Right forelimb (tissue), 1 donor: ENCODE data around the gene ITPR2.
"Not testable (repeated sequence)": the region's sequence is repeated elsewhere in the genome, so short reads cannot be mapped to it uniquely, and the experiment has no call there.

ENCODE experiments used
- DNase-seq: peaks from one replicate; pipeline ENCODE4 v3.0.0-alpha.2; 2018

Gene ITPR2

DNA sequence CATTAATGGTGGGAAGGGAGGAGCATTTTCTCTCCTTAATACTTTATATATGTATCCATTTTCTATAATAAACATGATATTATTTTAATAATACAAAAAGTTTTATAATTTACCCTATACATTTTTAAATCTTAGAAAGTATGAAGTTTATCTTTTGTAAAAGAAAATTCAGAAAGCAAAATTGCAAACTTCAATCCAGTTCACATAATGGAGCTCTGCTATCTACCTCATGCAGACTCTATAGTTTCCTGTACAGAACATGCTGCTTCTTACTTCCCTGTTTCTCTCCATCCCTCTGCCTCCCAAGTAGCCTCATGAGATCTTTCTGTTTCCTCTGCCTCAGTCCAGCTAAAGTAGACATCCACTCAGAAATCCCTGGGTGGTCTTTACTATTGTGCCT, 402.4 kb downstream of the ITPR2 start:
- not testable (repeated sequence) for DNase-seq

DNA sequence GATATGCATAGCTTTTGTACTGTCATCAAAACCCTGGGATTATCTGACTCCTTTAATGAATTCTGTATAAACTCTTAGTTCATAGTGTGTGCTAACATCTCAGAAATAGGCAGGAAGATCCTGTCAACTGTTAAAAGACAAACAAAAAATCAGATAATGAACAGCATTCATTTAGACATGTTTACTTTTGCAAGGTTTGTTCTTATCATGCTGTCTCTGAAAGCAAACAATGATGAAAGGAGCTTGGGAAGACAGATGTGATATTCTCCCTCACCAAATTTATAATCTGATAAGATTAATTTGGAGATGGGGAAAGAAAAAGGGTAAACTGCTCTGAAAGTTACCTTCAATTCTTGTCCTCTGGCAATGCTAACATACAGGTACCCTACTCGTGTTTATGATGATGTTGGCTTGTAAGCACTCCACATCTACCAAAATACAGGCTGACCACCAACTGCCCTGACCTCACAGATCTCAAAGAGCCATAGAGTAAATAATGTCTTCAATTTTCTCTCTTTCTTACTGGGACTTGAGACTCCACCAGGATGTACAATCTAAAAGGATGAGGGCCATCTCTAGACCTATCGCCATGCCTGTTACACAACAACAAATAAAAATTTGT, 403.8 kb downstream of the ITPR2 start:
- DNase-seq = no peak

DNA sequence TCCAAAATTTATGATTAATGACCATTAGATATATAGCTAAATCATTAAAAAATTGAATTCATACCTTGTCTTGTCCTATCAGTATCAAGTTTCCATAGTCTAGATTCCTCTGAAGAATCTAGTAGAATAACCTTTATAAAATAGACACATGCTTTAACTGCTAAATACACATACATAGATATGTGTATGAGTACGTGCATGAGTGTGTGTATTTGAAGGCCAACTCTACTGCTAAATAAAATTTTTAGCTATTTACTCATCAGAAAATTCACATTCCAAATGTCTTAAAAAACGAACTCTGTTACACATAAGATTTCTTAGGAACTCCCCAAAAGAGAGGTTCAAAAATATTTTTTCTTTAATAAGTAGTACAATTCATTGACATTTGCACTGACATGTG, 404.6 kb downstream of the ITPR2 start:
- no peak for DNase-seq

DNA sequence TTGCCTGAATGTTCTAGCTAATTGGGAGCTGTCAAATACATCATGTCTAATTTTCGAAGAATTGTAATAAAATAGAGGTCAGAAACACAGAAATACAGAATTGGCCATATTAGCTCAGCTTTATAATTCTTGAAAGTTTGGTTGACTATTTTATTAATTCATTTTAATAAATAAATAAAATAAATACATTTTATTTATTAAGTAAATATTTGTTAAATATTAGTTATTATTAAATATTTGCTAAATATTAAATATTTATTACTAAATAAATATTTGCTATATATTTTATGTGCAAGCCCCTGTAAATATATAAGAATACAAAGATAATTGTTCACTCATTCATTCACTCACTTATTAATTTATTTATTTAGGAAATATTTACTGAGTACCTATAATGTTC, 406.3 kb downstream of the ITPR2 start:
- no peak for DNase-seq

DNA sequence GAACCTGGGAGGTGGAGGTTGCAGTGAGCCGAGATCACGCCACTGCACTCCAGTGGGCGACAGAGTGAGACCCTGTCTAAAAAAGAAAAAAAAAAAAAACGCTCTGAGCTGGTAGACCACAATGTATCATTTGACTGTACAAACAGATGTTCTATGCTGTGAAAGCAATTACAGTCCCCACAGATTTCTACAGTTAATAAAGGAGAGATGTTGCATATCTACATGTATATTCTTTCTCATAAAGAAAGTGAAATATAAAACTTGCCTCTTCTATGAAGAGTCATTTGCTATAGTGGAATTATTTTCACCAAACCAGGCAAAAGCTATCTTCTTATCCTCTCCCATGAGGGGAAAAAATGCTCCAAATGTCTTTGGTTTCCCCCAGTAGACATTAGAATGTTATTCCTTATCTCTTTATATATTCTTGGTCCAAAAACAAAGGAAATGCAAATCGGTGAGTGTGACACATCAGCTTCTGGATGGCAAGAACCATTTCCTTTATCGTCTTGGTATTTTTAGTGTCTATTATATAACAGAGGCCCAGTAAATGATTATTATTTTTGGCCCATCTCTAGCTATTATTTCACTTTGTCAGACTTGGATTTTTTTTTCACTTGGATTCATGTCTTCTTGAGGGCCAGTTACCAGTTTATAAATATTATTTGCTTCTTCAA, 407.3 kb downstream of the ITPR2 start:
- no peak for DNase-seq

DNA sequence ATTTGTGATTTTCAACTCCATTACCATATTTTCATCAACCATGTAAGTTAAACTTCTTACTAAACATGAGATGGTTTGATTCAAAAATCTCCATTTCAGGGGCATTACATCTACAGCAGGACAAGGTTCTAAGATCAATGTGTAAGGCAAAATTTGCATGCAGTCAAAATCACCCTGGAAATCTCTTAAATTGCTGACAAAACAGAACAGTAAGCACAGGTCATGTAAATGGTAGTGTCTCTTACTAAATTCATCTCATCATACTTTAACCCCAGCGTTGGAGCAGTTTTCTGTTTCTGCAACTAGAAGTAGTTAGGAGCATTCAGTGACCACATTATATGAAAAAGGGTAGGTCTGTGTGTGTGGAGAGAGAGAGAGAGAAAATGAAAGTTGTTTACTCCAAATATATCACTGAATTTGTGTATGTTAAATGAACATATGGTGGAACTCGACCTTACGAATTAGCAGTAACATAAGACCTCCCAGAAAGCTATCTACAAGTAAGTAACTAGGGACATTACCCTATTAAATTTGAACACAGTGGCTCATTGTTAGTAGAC, 410.1 kb downstream of the ITPR2 start:
- DNase-seq = no peak

DNA sequence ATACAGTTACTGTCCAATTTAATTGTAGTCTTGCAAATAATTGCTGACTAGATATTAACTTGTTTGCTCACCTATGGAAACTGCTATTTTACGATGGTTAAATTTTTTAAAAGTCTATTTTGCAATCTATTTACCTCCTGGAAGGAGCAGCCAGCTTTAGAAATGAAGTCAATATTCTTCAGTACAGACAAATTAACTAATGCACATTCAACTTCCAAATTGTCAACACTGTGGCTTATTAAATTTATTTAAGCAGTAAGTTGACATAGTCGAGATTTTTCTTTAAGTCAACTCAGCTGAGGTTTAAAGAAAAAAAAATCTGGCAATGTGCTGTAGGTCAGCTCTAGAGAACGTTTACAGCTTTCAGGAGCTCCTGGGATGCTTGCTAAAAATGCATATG, 416.4 kb downstream of the ITPR2 start:
- no peak for DNase-seq

DNA sequence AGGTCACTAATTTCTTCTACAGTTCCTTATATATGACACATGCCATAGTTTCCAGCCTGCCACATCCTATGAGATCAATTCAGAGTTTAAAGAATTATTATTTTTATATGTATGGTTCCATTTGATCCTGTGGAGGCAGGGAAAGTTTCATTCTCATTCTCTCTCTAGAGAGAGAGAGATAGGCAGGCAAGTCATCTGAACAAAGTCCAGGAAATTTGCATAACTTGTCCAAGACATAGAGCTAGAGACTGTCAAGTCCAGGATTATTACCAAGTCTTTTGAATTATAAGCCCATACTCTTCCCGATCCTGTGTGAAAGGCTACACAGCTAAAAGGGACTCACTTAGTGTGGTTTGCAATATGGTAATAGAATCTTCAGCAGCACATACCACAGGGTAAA, 422.3 kb downstream of the ITPR2 start:
- no peak for DNase-seq

DNA sequence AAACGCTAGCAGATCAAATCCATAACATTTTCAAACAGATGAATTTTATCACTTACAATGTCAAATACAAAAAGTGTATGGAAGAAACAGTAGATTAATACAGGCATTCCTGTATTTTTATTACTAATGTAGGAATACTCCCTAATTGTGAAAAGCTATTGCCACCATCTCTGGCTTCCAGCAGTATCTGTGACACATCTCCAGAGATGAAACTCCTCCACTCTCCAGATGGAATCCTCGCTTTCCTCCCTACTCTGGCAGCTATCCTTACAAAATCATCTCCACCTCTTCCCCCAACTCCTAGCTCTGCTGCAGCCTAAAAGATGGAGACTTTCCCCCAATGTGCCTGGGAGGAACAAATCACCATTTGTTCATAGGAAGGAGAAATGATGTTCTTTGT, 426.2 kb downstream of the ITPR2 start:
- DNase-seq = no peak

DNA sequence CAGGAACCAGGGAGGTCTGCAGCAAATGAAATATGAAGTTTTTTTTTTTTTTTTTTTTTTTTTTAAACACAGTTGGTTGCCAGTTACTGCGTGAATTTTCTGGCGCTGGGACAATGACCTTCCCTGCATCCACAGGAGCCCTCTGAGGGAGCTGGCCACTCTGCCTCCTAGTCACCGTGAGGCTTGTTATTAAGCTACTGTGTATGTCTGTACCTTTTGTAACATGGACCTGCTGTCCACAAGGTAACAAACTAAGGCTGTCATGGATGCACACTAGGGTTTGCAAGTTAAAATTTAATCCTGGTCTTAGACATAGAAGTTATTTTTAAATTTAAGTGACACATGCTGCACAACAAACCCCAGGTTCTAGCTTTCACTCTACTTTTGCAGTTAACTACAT, 426.6 kb downstream of the ITPR2 start:
- DNase-seq = no peak

DNA sequence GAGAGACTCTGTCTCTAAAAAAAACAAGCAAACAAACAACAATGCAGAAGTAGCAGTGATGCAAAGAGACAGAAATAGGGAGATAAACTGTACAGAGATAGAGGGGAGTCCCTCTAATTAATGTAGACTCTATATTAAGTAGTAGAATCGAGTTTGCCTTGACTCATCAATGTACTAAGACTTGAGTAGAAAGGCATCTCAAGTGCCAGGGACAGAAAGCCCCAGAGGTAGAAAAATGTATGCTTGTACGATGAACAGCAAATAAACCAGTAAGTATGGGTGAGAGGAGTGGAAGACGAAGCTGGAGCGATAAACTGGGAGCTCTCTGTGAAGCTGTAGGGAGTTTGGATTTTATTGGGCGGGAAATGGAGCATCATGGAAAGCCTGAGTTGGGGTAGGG, 429.4 kb downstream of the ITPR2 start:
- no peak for DNase-seq

DNA sequence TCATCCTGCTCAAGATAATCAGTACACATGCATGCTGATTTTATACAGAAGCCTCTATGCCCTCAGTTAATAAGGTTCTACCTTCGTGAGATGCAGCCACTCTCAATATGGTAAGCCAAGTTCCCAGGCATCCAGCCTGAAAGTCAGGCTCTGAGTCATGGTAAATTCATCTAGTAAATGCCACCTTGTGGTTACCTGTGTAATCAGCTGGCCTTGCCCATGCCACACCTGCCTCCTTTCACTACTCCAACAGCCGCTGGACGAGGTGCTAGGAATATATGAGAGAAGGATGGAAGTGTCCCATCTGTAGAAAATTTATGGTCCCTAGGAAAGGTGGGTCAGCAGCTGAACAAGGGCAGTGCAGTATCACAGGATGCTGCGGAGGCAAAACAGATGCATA, 430.3 kb downstream of the ITPR2 start:
- no peak for DNase-seq

DNA sequence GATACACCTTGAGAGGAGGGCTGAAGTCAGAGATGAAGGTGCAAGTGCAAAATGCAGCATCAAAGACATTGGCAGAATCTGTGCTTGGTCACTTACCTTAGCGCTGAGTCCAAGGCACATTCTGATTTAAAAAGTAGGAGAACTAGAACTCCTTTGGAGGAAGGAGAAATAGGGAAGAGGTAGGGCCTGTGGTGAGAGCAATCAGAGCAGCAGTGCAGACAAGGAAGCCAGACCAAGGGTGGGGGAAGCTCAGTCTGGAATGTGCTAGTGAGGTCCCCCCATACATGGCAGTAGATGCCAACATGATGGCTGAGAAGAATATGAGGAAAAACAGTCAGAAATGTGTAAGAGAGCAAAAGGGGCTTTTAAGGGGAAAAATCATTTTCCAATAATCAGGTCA, 431.1 kb downstream of the ITPR2 start:
- DNase-seq = no peak

DNA sequence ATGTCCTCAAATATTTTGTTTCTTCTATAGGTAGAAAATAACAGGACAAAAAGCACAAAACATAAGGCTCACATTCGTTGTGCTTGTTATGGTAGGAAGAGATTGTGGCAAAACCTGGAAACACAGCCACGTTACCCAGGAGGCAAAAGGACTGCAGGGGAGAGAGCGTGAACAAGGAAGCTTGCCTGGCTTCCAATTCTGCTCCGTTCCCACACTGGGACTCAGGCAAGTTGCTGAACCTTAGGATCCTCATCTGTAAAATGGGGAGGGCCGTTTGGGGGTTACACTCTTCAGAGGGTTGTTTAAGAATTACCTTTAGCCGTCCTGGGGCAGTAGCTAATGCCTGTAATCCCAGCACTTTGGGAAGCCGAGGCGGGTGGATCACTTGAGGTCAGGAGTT, 432.4 kb downstream of the ITPR2 start:
- DNase-seq = no peak

DNA sequence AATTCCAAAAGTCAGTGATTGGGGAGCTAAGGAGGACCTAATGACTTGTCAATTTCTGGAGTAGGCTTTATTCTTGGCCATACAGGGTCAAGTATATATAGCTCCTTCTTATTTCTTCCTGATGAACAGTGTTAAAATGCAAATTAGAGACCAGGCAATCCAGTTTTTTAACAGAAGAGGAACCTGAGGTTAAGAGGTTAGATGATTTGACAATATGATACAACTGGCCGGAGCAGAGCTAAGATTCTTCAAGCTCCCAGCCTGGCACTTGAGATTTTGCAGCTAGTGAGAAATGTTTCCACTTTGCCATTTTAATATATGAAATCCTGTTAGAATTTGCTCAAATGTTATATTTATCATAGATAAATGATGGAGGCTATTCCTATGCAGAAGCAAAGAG, 433.6 kb downstream of the ITPR2 start:
- no peak for DNase-seq

DNA sequence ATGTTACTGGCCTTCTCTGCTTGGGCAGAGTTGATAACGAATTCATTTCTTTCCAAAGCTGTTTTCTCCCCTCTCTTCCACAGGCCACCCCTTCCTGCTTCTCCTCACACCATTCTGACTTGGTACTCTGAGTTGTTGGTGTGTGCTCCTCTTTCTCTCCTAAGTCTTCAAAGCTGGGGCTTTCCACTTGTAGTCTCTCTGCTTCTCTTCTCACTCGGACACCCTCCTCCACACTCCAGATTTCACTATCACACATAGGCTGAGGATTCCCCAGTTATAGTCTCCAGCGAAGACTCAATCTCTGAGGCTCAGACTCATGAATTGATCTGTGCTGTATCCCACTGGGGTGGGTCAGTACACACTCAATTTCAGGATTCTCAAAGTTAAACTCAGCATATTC, 436.6 kb downstream of the ITPR2 start:
- DNase-seq = no peak

DNA sequence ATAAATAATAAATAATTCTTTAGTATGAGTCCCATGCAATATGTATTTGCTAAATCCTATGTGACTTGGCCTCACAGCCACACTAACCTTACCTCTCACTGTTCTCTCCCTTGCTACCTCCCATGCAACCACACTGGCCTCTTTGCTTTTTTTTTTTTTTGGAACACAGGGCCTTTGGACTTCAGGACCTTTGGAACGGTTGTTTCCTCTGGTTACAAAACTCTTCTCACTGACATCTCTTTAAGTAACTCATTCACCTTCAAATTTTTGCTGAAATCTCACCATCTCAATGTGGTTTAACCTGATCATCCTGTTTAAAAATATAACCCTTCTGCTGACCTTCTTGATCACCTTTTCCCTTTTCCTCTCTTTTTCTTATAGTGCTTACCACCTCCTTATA, 443.7 kb downstream of the ITPR2 start:
- no peak for DNase-seq

DNA sequence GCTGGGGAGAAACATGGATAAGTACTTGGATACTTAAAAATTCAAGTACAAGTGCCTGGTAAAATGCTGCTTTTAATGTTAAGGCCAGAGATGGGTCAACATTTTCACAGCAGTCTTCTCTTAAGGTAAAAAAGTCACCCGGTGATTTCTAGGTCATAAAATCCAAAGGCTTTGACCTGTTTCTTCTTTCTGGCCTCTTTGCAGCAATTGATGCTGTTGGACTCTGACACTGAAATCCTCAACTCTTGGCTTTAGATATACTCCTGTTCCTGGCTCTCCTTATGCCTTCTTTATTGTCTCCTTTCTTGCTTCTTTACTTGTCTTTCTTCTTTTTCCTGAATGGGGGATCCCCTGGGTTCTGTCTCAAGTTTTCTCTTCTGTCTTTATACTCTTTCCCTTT, 448.5 kb downstream of the ITPR2 start:
- no peak for DNase-seq

DNA sequence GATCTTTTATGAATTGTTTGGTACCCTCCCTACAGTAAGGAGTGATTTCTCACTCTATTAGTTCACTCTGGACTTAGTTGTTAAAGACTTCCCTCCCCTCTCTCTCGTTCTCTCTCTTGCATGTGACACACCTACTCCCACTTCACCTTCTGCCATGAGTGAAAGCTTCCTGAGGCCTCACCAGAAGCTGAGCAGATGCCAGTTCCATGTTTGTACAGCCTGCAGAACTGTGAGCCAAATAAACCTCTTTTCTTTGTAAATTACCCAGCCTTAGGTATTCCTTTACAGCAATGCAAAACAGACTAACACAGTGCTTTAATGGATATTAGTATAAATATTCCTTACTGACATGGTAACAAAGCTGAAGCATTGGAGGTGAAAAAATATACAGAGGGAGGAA, 450.0 kb downstream of the ITPR2 start:
- no peak for DNase-seq

DNA sequence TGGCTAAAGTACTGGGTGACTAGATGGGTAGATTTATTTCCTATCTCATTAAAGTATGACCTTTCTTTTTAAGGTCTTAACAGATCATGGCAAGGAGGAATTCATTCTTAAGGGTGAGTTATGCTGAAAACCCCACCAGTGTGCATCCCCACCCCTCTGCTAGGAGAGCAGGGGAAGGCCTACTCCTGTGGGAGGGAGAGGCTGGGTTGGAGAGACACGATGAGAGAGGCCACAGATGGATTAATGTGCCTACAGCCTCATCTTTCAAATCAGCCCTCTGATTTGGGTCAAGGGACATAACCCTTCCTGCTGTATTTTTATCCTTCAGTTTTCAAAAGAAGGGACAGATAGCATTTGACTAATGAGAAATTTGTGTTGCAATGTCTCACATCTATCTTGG, 452.1 kb downstream of the ITPR2 start:
- DNase-seq = no peak

DNA sequence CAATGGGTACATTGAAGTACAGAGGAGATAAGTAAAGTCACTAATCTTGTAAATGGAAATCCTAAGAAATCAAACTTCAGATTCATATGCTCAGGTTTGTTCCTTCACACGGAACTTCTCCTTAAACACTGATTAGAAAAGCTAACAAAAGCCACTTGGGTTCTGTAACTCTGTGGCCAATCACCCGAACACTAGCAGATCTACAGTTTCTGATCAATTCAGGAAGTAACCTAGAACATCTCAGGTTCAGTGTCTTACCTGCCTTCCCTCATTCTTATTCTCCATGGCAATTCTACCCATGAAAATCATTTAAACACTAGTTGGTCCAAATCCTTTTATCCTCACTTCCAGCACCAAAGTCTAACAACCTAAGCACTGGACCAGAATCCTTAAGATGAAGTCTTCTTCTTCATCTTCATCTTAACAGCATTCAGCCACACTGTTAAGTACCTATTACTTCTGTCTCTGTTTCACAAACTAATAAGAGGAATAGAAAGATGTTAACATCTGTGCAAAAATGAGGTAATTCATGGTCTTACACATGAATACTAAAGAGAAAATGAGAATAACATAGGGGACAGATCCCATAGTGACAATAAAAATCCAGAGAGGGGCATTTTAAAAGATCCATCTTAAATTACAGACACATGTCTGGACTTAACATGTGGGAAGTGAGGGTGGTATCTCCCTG, 453.1 kb downstream of the ITPR2 start:
- no peak for DNase-seq

DNA sequence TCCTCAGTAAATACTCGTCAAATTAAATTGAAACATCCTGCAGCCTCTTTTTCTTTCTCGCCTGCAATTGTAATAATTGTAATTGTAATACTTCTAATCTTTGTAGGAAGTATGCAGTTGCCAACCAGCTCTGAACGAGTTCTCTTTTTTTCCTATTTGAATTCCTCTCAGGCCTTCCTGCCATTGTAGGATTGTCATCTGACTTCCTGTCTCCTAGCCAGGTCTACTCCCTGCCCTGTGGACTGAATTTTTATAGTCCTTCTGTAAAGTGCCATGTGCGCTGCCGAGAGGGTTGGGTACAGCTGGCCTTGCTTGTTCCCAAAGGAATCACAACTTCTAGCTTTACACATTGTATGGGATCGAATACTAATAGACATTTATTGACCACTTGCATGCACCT, 454.3 kb downstream of the ITPR2 start:
- no peak for DNase-seq

DNA sequence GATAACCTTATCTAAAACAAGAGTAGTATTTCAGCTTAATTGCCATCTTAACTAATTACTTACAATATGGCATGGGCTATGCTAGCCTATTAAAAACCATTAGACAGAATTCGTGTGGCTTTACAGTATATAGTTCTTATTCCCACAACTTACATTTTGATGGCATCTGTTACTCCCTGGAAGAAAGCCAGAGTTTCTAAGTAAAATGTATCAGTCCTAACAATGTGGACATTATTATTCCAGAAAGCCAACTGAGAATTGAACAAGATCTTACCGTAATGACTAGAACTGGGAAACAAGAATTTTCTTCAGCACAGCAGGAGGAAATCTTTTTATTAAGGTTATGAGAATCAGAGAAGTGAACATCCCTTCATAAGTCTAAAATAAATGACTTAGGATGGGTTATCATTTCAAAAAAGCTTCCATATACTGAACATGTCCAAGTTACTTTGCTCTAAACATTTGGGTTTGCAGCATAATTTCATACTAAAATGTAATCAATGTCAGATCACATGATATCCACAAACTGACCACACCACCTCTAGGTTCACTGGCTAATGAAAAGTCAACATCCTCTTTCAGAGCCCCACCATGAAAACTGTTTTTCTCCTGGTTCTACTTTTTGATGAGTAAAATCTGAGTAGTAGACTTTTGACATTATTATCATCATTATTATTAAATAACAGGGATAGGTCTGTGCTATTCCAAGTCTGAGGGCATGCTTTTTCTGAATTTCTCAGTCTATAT, 457.9 kb downstream of the ITPR2 start:
- no peak for DNase-seq
